HepG2 (cell line): Measurements from ENCODE around the gene STPG4.

Source experiments
- ATF2 ChIP-seq: sonication (generic); formaldehyde crosslinking; IDR thresholded peaks from 2 replicates; pipeline ENCODE4 v1.4.0; 2020; ENCODE audit warnings: missing genetic modification reagents
- BRF2 ChIP-seq: sonication (generic); formaldehyde crosslinking; IDR thresholded peaks from 2 replicates; pipeline ENCODE4 v1.8.1; 2022; ENCODE audit warnings: mild to moderate bottlenecking, missing genetic modification reagents
- CTCF ChIP-seq: sonication (generic); formaldehyde crosslinking; IDR thresholded peaks from 2 replicates; pipeline ENCODE4 v1.5.0; 2020; ENCODE audit warnings: mild to moderate bottlenecking, missing genetic modification reagents, moderate library complexity
- KDM1A ChIP-seq: IDR thresholded peaks from 2 replicates; pipeline ENCODE4 v1.6.1; 2016; ENCODE audit warnings: missing compliant biosample characterization
- KDM6A ChIP-seq: IDR thresholded peaks from 2 replicates; pipeline ENCODE4 v1.6.1; 2016; ENCODE audit warnings: low read depth
- MAFK ChIP-seq, 2 experiments: IDR thresholded peaks in 1 of 2; conservative IDR thresholded peaks in 1 of 2; 2 replicates each; pipeline ENCODE4 v1.6.1; 2011; ENCODE audit warnings: improper control_type of control experiment in 2 of 2, low read length in 2 of 2
- POLR2A ChIP-seq, 2 experiments: IDR thresholded peaks; 2 replicates each; pipeline ENCODE4 v1.6.1; 2011; ENCODE audit warnings: low read depth in 2 of 2, low read length in 2 of 2, mild to moderate bottlenecking in 1 of 2, moderate library complexity in 1 of 2; ENCODE audit not compliant: insufficient read depth in 1 of 2
- POLR2AphosphoS5 ChIP-seq: IDR thresholded peaks from 2 replicates; pipeline ENCODE4 v1.6.1; 2012; ENCODE audit warnings: low read depth, low read length
- PRDM15 ChIP-seq: sonication (generic); formaldehyde crosslinking; IDR thresholded peaks from 2 replicates; pipeline ENCODE4 v1.4.0; 2020; ENCODE audit warnings: missing genetic modification reagents
- TBP ChIP-seq: sonication (generic); formaldehyde crosslinking; IDR thresholded peaks from 2 replicates; pipeline ENCODE4 v1.5.0; 2020; ENCODE audit warnings: missing genetic modification reagents
- YY1 ChIP-seq: IDR thresholded peaks from 2 replicates; pipeline ENCODE4 v1.6.1; 2011; ENCODE audit warnings: low read length, low read depth, moderate library complexity, mild to moderate bottlenecking; ENCODE audit not compliant: insufficient read depth, insufficient replicate concordance
- ZBTB43 ChIP-seq: sonication (generic); formaldehyde crosslinking; conservative IDR thresholded peaks from 2 replicates; pipeline ENCODE4 v1.4.0; 2020; ENCODE audit warnings: missing genetic modification reagents
- ZNF121 ChIP-seq: sonication (generic); formaldehyde crosslinking; IDR thresholded peaks from 2 replicates; pipeline ENCODE4 v1.5.0; 2020; ENCODE audit warnings: mild to moderate bottlenecking, missing genetic modification reagents
- ZZZ3 ChIP-seq: sonication (generic); formaldehyde crosslinking; IDR thresholded peaks from 2 replicates; pipeline ENCODE4 v1.4.0; 2020; ENCODE audit warnings: missing genetic modification reagents, mild to moderate bottlenecking, borderline replicate concordance

GRCh38 chr2:47039489-47039870 is 115.6 kb downstream of the STPG4 start:
- no peak for TF ChIP-seq ZZZ3 (CRISPR knock-in tag)
- no peak for TF ChIP-seq TBP (CRISPR knock-in tag)
- TF ChIP-seq PRDM15, result no peak
- TF ChIP-seq ZBTB43 (CRISPR knock-in tag), result no peak
- TF ChIP-seq POLR2AphosphoS5, result no peak
- TF ChIP-seq CTCF, result no peak
- no peak for TF ChIP-seq MAFK (conservative IDR thresholded peaks at IDR 0.05 in 1 of 2, IDR thresholded peaks at IDR 0.05 in 1 of 2; ENCODE audit: low read length in 2 of 2)
- no peak for TF ChIP-seq POLR2A (IDR thresholded peaks at IDR 0.05; ENCODE audit: insufficient read depth in 1 of 2, low read depth in 2 of 2, low read length in 2 of 2)
- no peak for TF ChIP-seq BRF2
- TF ChIP-seq ZNF121 (CRISPR knock-in tag), result no peak
- TF ChIP-seq KDM6A (CRISPR knock-in tag), result no peak
- TF ChIP-seq ATF2 (CRISPR knock-in tag), result no peak
- TF ChIP-seq KDM1A (CRISPR knock-in tag), result no peak
- TF ChIP-seq YY1, result no peak
